ENCODE measurements around the gene GRAMD4.
"Not testable (repeated sequence)": the region's sequence is repeated elsewhere in the genome, so short reads cannot be mapped to it uniquely, and the experiment has no call there.

GRAMD4 gene

GRCh38 chr22:46617986-46618647 lies 2.1 kb upstream of the GRAMD4 start:
- no peak for DNase-seq (ENCODE audit: low spot score)
- TF ChIP-seq, protein P1, sequence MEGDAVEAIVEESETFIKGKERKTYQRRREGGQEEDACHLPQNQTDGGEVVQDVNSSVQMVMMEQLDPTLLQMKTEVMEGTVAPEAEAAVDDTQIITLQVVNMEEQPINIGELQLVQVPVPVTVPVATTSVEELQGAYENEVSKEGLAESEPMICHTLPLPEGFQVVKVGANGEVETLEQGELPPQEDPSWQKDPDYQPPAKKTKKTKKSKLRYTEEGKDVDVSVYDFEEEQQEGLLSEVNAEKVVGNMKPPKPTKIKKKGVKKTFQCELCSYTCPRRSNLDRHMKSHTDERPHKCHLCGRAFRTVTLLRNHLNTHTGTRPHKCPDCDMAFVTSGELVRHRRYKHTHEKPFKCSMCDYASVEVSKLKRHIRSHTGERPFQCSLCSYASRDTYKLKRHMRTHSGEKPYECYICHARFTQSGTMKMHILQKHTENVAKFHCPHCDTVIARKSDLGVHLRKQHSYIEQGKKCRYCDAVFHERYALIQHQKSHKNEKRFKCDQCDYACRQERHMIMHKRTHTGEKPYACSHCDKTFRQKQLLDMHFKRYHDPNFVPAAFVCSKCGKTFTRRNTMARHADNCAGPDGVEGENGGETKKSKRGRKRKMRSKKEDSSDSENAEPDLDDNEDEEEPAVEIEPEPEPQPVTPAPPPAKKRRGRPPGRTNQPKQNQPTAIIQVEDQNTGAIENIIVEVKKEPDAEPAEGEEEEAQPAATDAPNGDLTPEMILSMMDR (IDR thresholded peaks at IDR 0.05; ENCODE audit: extremely low read depth, insufficient read depth, missing control alignments), result no peak
- in situ Hi-C loops (cut with MboI; ENCODE audit: low pct_unique_long_range_greater_than_20kb, low sequenced_read_pairs, unreplicated experiment), result no loop called here

- in situ Hi-C loops (cut with MboI; ENCODE audit: low pct_unique_long_range_greater_than_20kb, low sequenced_read_pairs, unreplicated experiment), result no loop called here
- TF ChIP-seq, protein P1 (IDR thresholded peaks at IDR 0.05; ENCODE audit: extremely low read depth, insufficient read depth, missing control alignments), result no peak
- DNase-seq (ENCODE audit: low spot score), result no peak
Measured at GRCh38 chr22:46618667-46619066, 1.5 kb upstream of the GRAMD4 start.

GRCh38 chr22:46619240-46619829 lies 851 bp upstream of the GRAMD4 start:
- DNase-seq (ENCODE audit: low spot score), result no peak

DNA sequence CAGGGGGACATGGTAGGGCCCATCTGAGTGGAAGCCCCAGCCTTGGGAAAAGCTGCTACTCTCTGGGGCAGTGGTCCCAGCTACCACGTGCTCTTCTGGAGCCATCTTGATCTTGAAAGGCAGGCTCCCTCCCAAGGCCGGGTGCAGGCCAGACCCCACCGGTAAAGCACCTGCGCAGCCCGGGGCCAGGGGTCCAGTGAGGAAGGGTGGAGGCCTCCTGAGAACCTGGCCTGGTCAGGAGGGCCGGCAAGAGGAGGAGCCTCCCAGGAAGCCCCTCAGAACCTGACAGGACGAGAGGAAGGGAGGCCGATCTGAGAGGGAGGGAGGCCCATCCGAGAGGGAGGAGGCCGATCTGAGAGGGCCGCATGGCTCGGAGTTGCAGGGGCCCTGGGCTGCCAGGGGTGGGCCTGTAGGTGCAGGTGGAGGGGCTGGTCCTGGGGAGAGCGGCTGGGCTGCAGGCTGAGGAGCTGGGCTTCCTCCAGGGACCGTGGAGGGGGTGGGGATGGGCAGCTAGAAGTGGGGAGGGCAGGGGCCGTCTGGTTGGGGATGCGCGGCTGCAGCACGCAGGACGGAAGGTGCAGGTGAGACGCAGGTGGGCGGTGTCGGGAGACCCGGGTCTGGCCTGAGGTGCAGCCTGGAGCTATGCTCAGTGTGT lies 529 bp downstream of the GRAMD4 start:
- in situ Hi-C loops (cut with MboI; ENCODE audit: low pct_unique_long_range_greater_than_20kb, low sequenced_read_pairs, unreplicated experiment), result no loop called here
- no peak for DNase-seq (ENCODE audit: low spot score)
- TF ChIP-seq, protein P1 (IDR thresholded peaks at IDR 0.05; ENCODE audit: extremely low read depth, insufficient read depth, missing control alignments), result no peak

More at GRCh38 chr22:46619240-46619829, 851 bp upstream of the GRAMD4 start:
- TF ChIP-seq, protein P1 (IDR thresholded peaks at IDR 0.05; ENCODE audit: extremely low read depth, insufficient read depth, missing control alignments), result no peak
- in situ Hi-C loops (cut with MboI; ENCODE audit: low pct_unique_long_range_greater_than_20kb, low sequenced_read_pairs, unreplicated experiment), result no loop called here

- in situ Hi-C loops (cut with MboI; ENCODE audit: low pct_unique_long_range_greater_than_20kb, low sequenced_read_pairs, unreplicated experiment); DNase-seq (ENCODE audit: low spot score): not testable (repeated sequence)
Measured at GRCh38 chr22:46621243-46621930, 1.2 kb downstream of the GRAMD4 start.

GRCh38 chr22:46622081-46622521 lies 1.9 kb downstream of the GRAMD4 start:
- TF ChIP-seq, protein P1 (IDR thresholded peaks at IDR 0.05; ENCODE audit: extremely low read depth, insufficient read depth, missing control alignments), result no peak
- DNase-seq (ENCODE audit: low spot score), result no peak
- in situ Hi-C loops (cut with MboI; ENCODE audit: low pct_unique_long_range_greater_than_20kb, low sequenced_read_pairs, unreplicated experiment), result no loop called here

All from GM13977 (cell line).